H1 (cell line): ENCODE results near the gene PAGE1. TPM values are rescaled to one million over a fixed set of nuclear protein-coding genes. Genes with fewer than 3 reads are reported as not detected.

ENCODE experiments used
- CTCF ChIA-PET: fragments of 300-600 bp; sonication (Branson Sonifier 250); formaldehyde crosslinking; loops from one replicate; lab custom pipeline; 2021; ENCODE audit not compliant: partially characterized antibody; lab: Charles Lee
- POLR2A ChIA-PET: fragments of 300-600 bp; sonication (Branson Sonifier 250); formaldehyde crosslinking; loops from one replicate; lab custom pipeline; 2021; ENCODE audit warnings: inconsistent platforms; ENCODE audit not compliant: partially characterized antibody; lab: Charles Lee
- DNase-seq, 2 experiments: peaks; one replicate each; pipeline versions ENCODE4 v3.0.0 to v3.0.0-alpha.2; 2010 to 2022; ENCODE audit warnings: low spot score in 2 of 2, low read depth in 1 of 2, mixed read lengths in 1 of 2
- FAIRE-seq: peaks from 2 replicates; lab custom pipeline; 2011; peaks lifted over from hg19 to GRCh38; lab: Jason Lieb, UNC
- H2AFZ ChIP-seq: 2 replicates; pipeline ENCODE4 v1.8.1; 2012; ENCODE audit warnings: low read length, inconsistent platforms
- H2AK5ac ChIP-seq: 2 replicates; pipeline ENCODE4 v1.6.1; 2013; ENCODE audit warnings: low read depth, low read length
- H2BK120ac ChIP-seq: replicated peaks from 2 replicates; pipeline ENCODE3; 2013; ENCODE audit warnings: low read depth, low read length, inconsistent platforms
- H2BK12ac ChIP-seq: 2 replicates; pipeline ENCODE4 v1.6.1; 2013; ENCODE audit warnings: low read depth, low read length
- H2BK15ac ChIP-seq: 2 replicates; pipeline ENCODE4 v1.6.1; 2013; ENCODE audit warnings: low read length
- H2BK20ac ChIP-seq: 2 replicates; pipeline ENCODE4 v1.6.1; 2013; ENCODE audit warnings: low read length
- H2BK5ac ChIP-seq: 2 replicates; pipeline ENCODE4 v1.6.1; 2013; ENCODE audit warnings: low read depth, low read length
- H3K14ac ChIP-seq: 2 replicates; pipeline ENCODE4 v1.6.1; 2013; ENCODE audit warnings: inconsistent platforms; ENCODE audit not compliant: insufficient read length
- H3K18ac ChIP-seq: 2 replicates; pipeline ENCODE4 v1.6.1; 2013; ENCODE audit warnings: low read length; ENCODE audit errors: extremely low read depth
- H3K23ac ChIP-seq: 2 replicates; pipeline ENCODE4 v1.6.1; 2013; ENCODE audit warnings: inconsistent platforms; ENCODE audit not compliant: insufficient read length
- H3K23me2 ChIP-seq: 2 replicates; pipeline ENCODE4 v1.6.1; 2013; ENCODE audit warnings: low read depth, low read length
- H3K27ac ChIP-seq: 2 replicates; pipeline ENCODE4 v1.6.1; 2011; ENCODE audit warnings: low read depth, low read length, inconsistent platforms
- H3K27me3 ChIP-seq, 4 experiments: replicated peaks in 1 of 4; 1 replicate in 1 of 4; 2 replicates in 3 of 4; pipeline versions ENCODE4 v1.6.1 to v1.8.1; 2011 to 2013; ENCODE audit warnings: low read length in 3 of 4, mild to moderate bottlenecking in 3 of 4, inconsistent platforms in 2 of 4, mixed read lengths in 2 of 4, moderate library complexity in 1 of 4; ENCODE audit not compliant: control insufficient read depth in 3 of 4, insufficient read depth in 3 of 4; ENCODE audit errors: extremely low read depth in 1 of 4
- H3K36me3 ChIP-seq, 4 experiments: 2 replicates each; pipeline versions ENCODE4 v1.6.1 to v1.8.1; 2011 to 2013; ENCODE audit warnings: mild to moderate bottlenecking in 4 of 4, low read length in 3 of 4, moderate library complexity in 2 of 4, control low read depth in 1 of 4, inconsistent platforms in 1 of 4; ENCODE audit not compliant: insufficient read depth in 4 of 4, control insufficient read depth in 2 of 4
- H3K4ac ChIP-seq: replicated peaks from 2 replicates; pipeline ENCODE3; 2013; ENCODE audit warnings: low read length, low read depth, mixed read lengths, inconsistent platforms; ENCODE audit not compliant: insufficient read length
- H3K4me1 ChIP-seq, 4 experiments: replicated peaks in 1 of 4; 1 replicate in 1 of 4; 2 replicates in 3 of 4; pipeline versions ENCODE4 v1.6.1 to v1.8.1; 2011 to 2013; ENCODE audit warnings: low read length in 3 of 4, inconsistent platforms in 2 of 4, mixed read lengths in 1 of 4; ENCODE audit not compliant: insufficient read depth in 4 of 4, control insufficient read depth in 3 of 4
- H3K4me2 ChIP-seq, 2 experiments: 2 replicates each; pipeline versions ENCODE4 v1.6.1 to v1.8.1; 2011 to 2013; ENCODE audit warnings: low read depth in 2 of 2, low read length in 2 of 2, control low read depth in 1 of 2, inconsistent platforms in 1 of 2, mild to moderate bottlenecking in 1 of 2; ENCODE audit not compliant: insufficient read depth in 1 of 2
- H3K4me3 ChIP-seq, 4 experiments: fragments of 200-600, 300-600 bp in 1 of 4; sonication (generic), shearing (Covaris generic), sonication (Bioruptor Twin) in 1 of 4; 2 replicates each; pipeline versions ENCODE4 v1.5.1 to v1.8.1; 2011 to 2016; ENCODE audit warnings: low read length in 4 of 4, low read depth in 3 of 4, control low read depth in 2 of 4, inconsistent platforms in 2 of 4, mild to moderate bottlenecking in 2 of 4, mixed read lengths in 1 of 4, moderate library complexity in 1 of 4; ENCODE audit not compliant: insufficient read depth in 2 of 4; ENCODE audit errors: extremely low read depth in 1 of 4
- H3K56ac ChIP-seq: replicated peaks from 2 replicates; pipeline ENCODE3; 2013; ENCODE audit warnings: low read depth, mild to moderate bottlenecking, mixed read lengths, low read length, inconsistent platforms; ENCODE audit not compliant: insufficient read length
- H3K79me1 ChIP-seq: 2 replicates; pipeline ENCODE4 v1.6.1; 2013; ENCODE audit warnings: low read depth, low read length, control low read depth
- H3K79me2 ChIP-seq, 2 experiments: 2 replicates each; pipeline versions ENCODE4 v1.6.1 to v1.8.1; 2012 to 2013; ENCODE audit warnings: low read length in 2 of 2, mild to moderate bottlenecking in 2 of 2, inconsistent platforms in 1 of 2; ENCODE audit not compliant: insufficient read depth in 2 of 2, control insufficient read depth in 1 of 2
- H3K9ac ChIP-seq, 4 experiments: replicated peaks in 1 of 4; 1 replicate in 1 of 4; 2 replicates in 3 of 4; pipeline versions ENCODE4 v1.6.1 to v1.8.1; 2011 to 2013; ENCODE audit warnings: low read depth in 3 of 4, low read length in 3 of 4, control low read depth in 2 of 4, mild to moderate bottlenecking in 2 of 4, moderate library complexity in 2 of 4, inconsistent platforms in 1 of 4; ENCODE audit errors: extremely low read depth in 1 of 4
- H3K9me3 ChIP-seq, 2 experiments: 2 replicates each; pipeline versions ENCODE4 v1.6.1 to v1.8.1; 2012 to 2013; ENCODE audit warnings: mild to moderate bottlenecking in 2 of 2, moderate library complexity in 2 of 2, control low read depth in 1 of 2, inconsistent platforms in 1 of 2, low read depth in 1 of 2, low read length in 1 of 2, mixed read lengths in 1 of 2; ENCODE audit not compliant: insufficient read depth in 2 of 2
- H4K20me1 ChIP-seq, 2 experiments: replicated peaks in 1 of 2; 2 replicates each; pipeline versions ENCODE3 to v1.8.1; 2011 to 2013; ENCODE audit warnings: inconsistent platforms in 2 of 2, low read length in 2 of 2, mild to moderate bottlenecking in 1 of 2; ENCODE audit not compliant: insufficient read depth in 2 of 2, control insufficient read depth in 1 of 2
- H4K5ac ChIP-seq: 2 replicates; pipeline ENCODE4 v1.6.1; 2013; ENCODE audit warnings: low read length, low read depth, mixed read lengths, inconsistent platforms; ENCODE audit not compliant: insufficient read length
- H4K8ac ChIP-seq: 2 replicates; pipeline ENCODE4 v1.8.0; 2013; ENCODE audit warnings: mild to moderate bottlenecking, moderate library complexity, low read length, inconsistent platforms; ENCODE audit not compliant: insufficient read depth; ENCODE audit errors: extremely low read depth
- H4K91ac ChIP-seq: replicated peaks from 2 replicates; pipeline ENCODE3; 2013; ENCODE audit warnings: low read length, mixed read lengths, inconsistent platforms; ENCODE audit not compliant: insufficient read length
- MAFK ChIP-seq: IDR thresholded peaks from 2 replicates; pipeline ENCODE4 v1.6.1; 2012; ENCODE audit warnings: low read depth, mild to moderate bottlenecking, improper control_type of control experiment, low read length
- MAX ChIP-seq: IDR thresholded peaks from 2 replicates; pipeline ENCODE4 v1.6.1; 2012; ENCODE audit warnings: inconsistent platforms
- WGBS, 2 experiments: shearing (Covaris generic) in 1 of 2; methylation state at CpG; one replicate each; pipeline versions ENCODE4 v1.1.6 to v1.1.7; 2013 to 2015; ENCODE audit warnings: low lambda C conversion rate in 2 of 2, mixed read lengths in 2 of 2, inconsistent platforms in 1 of 2, low coverage in 1 of 2, missing lambda C conversion rate in 1 of 2; ENCODE audit not compliant: insufficient replicate concordance in 2 of 2, insufficient coverage in 1 of 2, insufficient read length in 1 of 2; ENCODE audit errors: extremely low coverage in 1 of 2, missing lambda C conversion rate in 1 of 2; 5-methylcytosine and 5-hydroxymethylcytosine counted together
- polyA plus RNA-seq, 7 experiments: library from polyadenylated mRNA; depleted of rRNA in 3 of 7; stranded (reverse) in 5 of 7; unstranded in 2 of 7; fragments of >200 nt in 5 of 7; fragments of 200-250 nt in 2 of 7; gene quantifications; 1 replicate in 5 of 7; 2 replicates in 1 of 7; 4 replicates in 1 of 7; pipeline versions ENCODE4 v1.2.1 to v1.2.3, GENCODE V29; 2011 to 2013; ENCODE audit warnings: missing spikeins in 2 of 7, mixed read lengths in 2 of 7
- total RNA-seq: library from RNA; stranded (reverse); fragmentation: NEBNext Ultra II Directional; extraction: Animal tissue kit (Norgen Biotek cat#: 25700); gene quantifications from 2 replicates; pipeline ENCODE4 v1.2.1, GENCODE V29; 2021

PAGE1 gene
- total and polyA plus RNA-seq, 2 of the 8 experiments (the other 6 are each of a cell fraction or from before 2014, with no cell fraction given) = not detected

- no peaks in the 10 kb centered on the region for H3K4me1 ChIP-seq
- no peak overlapping the region for H2BK20ac ChIP-seq
- FAIRE-seq = no peak
- TF ChIP-seq MAFK (no peak), MAX (no peak)
- no peak for DNase-seq
- H4K8ac ChIP-seq = no peak overlapping the region
- H4K5ac ChIP-seq = no peak overlapping the region
- no peak overlapping the region for H3K9ac ChIP-seq
- H2BK15ac ChIP-seq = no peak overlapping the region
- no peak overlapping the region for H3K4me2 ChIP-seq
- CTCF ChIA-PET = no interaction called here
- no peaks in the 10 kb centered on the region for H3K23me2 ChIP-seq
- H3K14ac ChIP-seq = no peak overlapping the region
- no peak overlapping the region for H3K56ac ChIP-seq
- no peak overlapping the region for H3K18ac ChIP-seq
- no peaks in the 10 kb centered on the region for H3K79me1 ChIP-seq
- no peak overlapping the region for H3K27ac ChIP-seq
- no peak overlapping the region for H3K4me3 ChIP-seq
- POLR2A ChIA-PET = no interaction called here
- H3K36me3 ChIP-seq = no peaks in the 10 kb centered on the region
- H2AK5ac ChIP-seq = no peak overlapping the region
- 86% methylated on average over 4 of the region's 4 CpGs; no CpG with 5 or more reads in 1 of the 2 experiments for WGBS, 2 experiments
- no peak overlapping the region for H4K91ac ChIP-seq
- no peaks in the 10 kb centered on the region for H3K9me3 ChIP-seq
- no peak overlapping the region for H2AFZ ChIP-seq
- H3K4ac ChIP-seq = no peak overlapping the region
- H3K23ac ChIP-seq = no peak overlapping the region
- H2BK12ac ChIP-seq = no peak overlapping the region
- H3K79me2 ChIP-seq = no peaks in the 10 kb centered on the region
- no peak overlapping the region for H2BK120ac ChIP-seq
- H4K20me1 ChIP-seq = no peaks in the 10 kb centered on the region
- no peak overlapping the region for H2BK5ac ChIP-seq
- no peaks in the 10 kb centered on the region for H3K27me3 ChIP-seq
Measured at GRCh38 chrX:49659771-49660170, 36.0 kb downstream of the PAGE1 start.
